ENCODE data around the gene ACSS3. TPM values are rescaled to one million over a fixed set of nuclear protein-coding genes. Genes with fewer than 3 reads are reported as not detected.

Gene ACSS3
- total and polyA plus RNA-seq, 2 of the 8 experiments (the other 6 are each of a cell fraction or from before 2014, with no cell fraction given): 14.4 to 24.0 TPM

DNA sequence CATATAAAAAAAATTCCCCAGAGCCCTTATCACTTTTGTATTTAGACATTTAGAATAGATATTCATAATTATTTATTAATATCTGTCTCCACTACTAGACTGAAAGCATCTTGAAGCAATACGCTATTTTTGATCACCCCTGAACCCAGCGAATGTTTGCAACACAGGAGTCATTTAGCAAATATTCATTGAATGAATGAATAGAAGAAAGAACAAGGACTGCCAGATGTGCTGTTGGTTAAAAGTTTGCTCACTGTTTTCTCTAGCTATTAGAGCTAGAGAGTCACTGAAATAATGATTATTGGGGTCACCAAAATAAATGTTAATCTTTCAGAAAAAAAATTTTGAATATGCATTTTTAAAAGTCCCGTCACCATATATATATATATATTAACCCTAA is 174.3 kb downstream of the ACSS3 start:
- Histone ChIP-seq H3K23me2 (ENCODE audit: low read depth, low read length) (no peaks in the 10 kb centered on the region), H2BK15ac (ENCODE audit: low read length) (no peak overlapping the region), H4K5ac (ENCODE audit: insufficient read length, low read depth, low read length) (no peak overlapping the region), H3K4me3 (ENCODE audit: extremely low read depth in 1 of 4, insufficient read depth in 2 of 4, low read depth in 3 of 4, low read length in 4 of 4) (no peak overlapping the region), H4K20me1 (replicated peaks in 1 of 2; ENCODE audit: control insufficient read depth in 1 of 2, insufficient read depth in 2 of 2, low read length in 2 of 2) (no peaks in the 10 kb centered on the region), H3K36me3 (ENCODE audit: control insufficient read depth in 2 of 4, insufficient read depth in 4 of 4, low read length in 3 of 4) (no peaks in the 10 kb centered on the region; a peak in 2 of 8 replicates), H3K18ac (ENCODE audit: extremely low read depth, low read length) (no peak overlapping the region), H3K79me2 (ENCODE audit: control insufficient read depth in 1 of 2, insufficient read depth in 2 of 2, low read length in 2 of 2) (no peaks in the 10 kb centered on the region), H2BK20ac (ENCODE audit: low read length) (no peak overlapping the region), H3K27ac (ENCODE audit: low read depth, low read length) (no peak overlapping the region), H3K79me1 (ENCODE audit: low read depth, low read length) (no peaks in the 10 kb centered on the region), H3K27me3 (replicated peaks in 1 of 4; ENCODE audit: control insufficient read depth in 3 of 4, extremely low read depth in 1 of 4, insufficient read depth in 3 of 4, low read length in 3 of 4) (no peaks in the 10 kb centered on the region), H3K4me2 (ENCODE audit: insufficient read depth in 1 of 2, low read depth in 2 of 2, low read length in 2 of 2) (no peak overlapping the region), H2AFZ (ENCODE audit: low read length) (no peak overlapping the region), H3K9ac (replicated peaks in 1 of 4; ENCODE audit: extremely low read depth in 1 of 4, low read depth in 3 of 4, low read length in 3 of 4) (no peak overlapping the region), H2BK120ac (replicated peaks; ENCODE audit: low read depth, low read length) (no peak overlapping the region), H2BK5ac (ENCODE audit: low read depth, low read length) (no peak overlapping the region), H4K91ac (replicated peaks; ENCODE audit: insufficient read length, low read length) (no peak overlapping the region), H2AK5ac (ENCODE audit: low read depth, low read length) (no peak overlapping the region), H3K14ac (ENCODE audit: insufficient read length) (no peak overlapping the region), H3K56ac (replicated peaks; ENCODE audit: insufficient read length, low read depth, low read length) (no peak overlapping the region), H3K23ac (ENCODE audit: insufficient read length) (no peak overlapping the region), H3K4ac (replicated peaks; ENCODE audit: insufficient read length, low read depth, low read length) (no peak overlapping the region), H3K9me3 (ENCODE audit: insufficient read depth in 2 of 2, low read depth in 1 of 2, low read length in 1 of 2) (no peaks in the 10 kb centered on the region), H2BK12ac (ENCODE audit: low read depth, low read length) (no peak overlapping the region), H4K8ac (ENCODE audit: extremely low read depth, insufficient read depth, low read length) (no peak overlapping the region), H3K4me1 (replicated peaks in 1 of 4; ENCODE audit: control insufficient read depth in 3 of 4, insufficient read depth in 4 of 4, low read length in 3 of 4) (peaks cover 0 to 6% (median 4%) of the 10 kb centered on the region in 4 experiments; a peak in 4 of 7 replicates)
- CTCF ChIA-PET (ENCODE audit: partially characterized antibody): no interaction called here
- FAIRE-seq (no peak), DNase-seq (ENCODE audit: low read depth in 1 of 2, low spot score in 2 of 2) (no peak)
- POLR2A ChIA-PET (ENCODE audit: partially characterized antibody): no interaction called here
- WGBS, 2 experiments (ENCODE audit: extremely low coverage in 1 of 2, insufficient coverage in 1 of 2, insufficient read length in 1 of 2, insufficient replicate concordance in 2 of 2, low coverage in 1 of 2, low lambda C conversion rate in 2 of 2, missing lambda C conversion rate in 1 of 2): 93% methylated on average over 3 of the region's 3 CpGs; no CpG with 5 or more reads in 1 of the 2 experiments
- TF ChIP-seq RXRA (IDR thresholded peaks at IDR 0.05; ENCODE audit: insufficient read depth, low read depth, low read length): no peak
- no peak for TF ChIP-seq CREB1 (IDR thresholded peaks at IDR 0.05)
- TF ChIP-seq TEAD4 (IDR thresholded peaks at IDR 0.05; ENCODE audit: low read depth, low read length): no peak
- no peak for TF ChIP-seq TBP (IDR thresholded peaks at IDR 0.05; ENCODE audit: low read depth, low read length)
- TF ChIP-seq CEBPB (IDR thresholded peaks at IDR 0.05; ENCODE audit: low read depth, low read length): no peak
- TF ChIP-seq SRF (IDR thresholded peaks at IDR 0.05; ENCODE audit: low read depth, low read length): no peak
- TF ChIP-seq POLR2AphosphoS5 (IDR thresholded peaks at IDR 0.05; ENCODE audit: low read depth, low read length): no peak
- TF ChIP-seq BACH1 (IDR thresholded peaks at IDR 0.05; ENCODE audit: low read length): no peak
- no peak for TF ChIP-seq FOSL1 (IDR thresholded peaks at IDR 0.05; ENCODE audit: insufficient read depth, low read depth, low read length)
- no peak for TF ChIP-seq SIX5 (IDR thresholded peaks at IDR 0.05; ENCODE audit: low read depth, low read length)
- TF ChIP-seq ASH2L (IDR thresholded peaks at IDR 0.05; ENCODE audit: low read length): no peak
- TF ChIP-seq ATF3 (IDR thresholded peaks at IDR 0.05; ENCODE audit: insufficient read depth, low read depth, low read length): no peak
- no peak for TF ChIP-seq JUN (IDR thresholded peaks at IDR 0.05; ENCODE audit: low read depth, low read length)
- no peak for TF ChIP-seq KDM5A (IDR thresholded peaks at IDR 0.05; ENCODE audit: low read length)
- TF ChIP-seq, protein P1, sequence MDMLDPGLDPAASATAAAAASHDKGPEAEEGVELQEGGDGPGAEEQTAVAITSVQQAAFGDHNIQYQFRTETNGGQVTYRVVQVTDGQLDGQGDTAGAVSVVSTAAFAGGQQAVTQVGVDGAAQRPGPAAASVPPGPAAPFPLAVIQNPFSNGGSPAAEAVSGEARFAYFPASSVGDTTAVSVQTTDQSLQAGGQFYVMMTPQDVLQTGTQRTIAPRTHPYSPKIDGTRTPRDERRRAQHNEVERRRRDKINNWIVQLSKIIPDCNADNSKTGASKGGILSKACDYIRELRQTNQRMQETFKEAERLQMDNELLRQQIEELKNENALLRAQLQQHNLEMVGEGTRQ (IDR thresholded peaks at IDR 0.05; ENCODE audit: low read length): no peak

Measured in H1 (cell line).